Caco-2 (cell line): Measurements from ENCODE around the gene EPS15. TPM values are rescaled to one million over a fixed set of nuclear protein-coding genes. Genes with fewer than 3 reads are reported as not detected.

ENCODE experiments used
- BruUV-seq: library from RNA; stranded (reverse); fragments of 400-500 nt; replicated peaks from 2 replicates; lab custom pipeline; 2021; lab: Mats Ljungman, UMichigan
- CTCF ChIA-PET: fragments of 300-600 bp; sonication (Branson Sonifier 250); formaldehyde crosslinking; loops from one replicate; lab custom pipeline; 2022; ENCODE audit warnings: antibody characterized with exemption; lab: Charles Lee
- POLR2A ChIA-PET: fragments of 300-600 bp; sonication (Branson Sonifier 250); formaldehyde crosslinking; loops from one replicate; lab custom pipeline; 2022; ENCODE audit warnings: antibody characterized with exemption; lab: Charles Lee
- DNase-seq, 2 experiments: peaks; one replicate each; pipeline versions ENCODE4 v3.0.0 to v3.0.0-alpha.2; 2020 to 2022
- H3K27me3 ChIP-seq: replicated peaks from 2 replicates; pipeline ENCODE4 v1.6.0; 2011; ENCODE audit warnings: low read length; ENCODE audit not compliant: control insufficient read depth, insufficient read depth
- H3K36me3 ChIP-seq: 2 replicates; pipeline ENCODE4 v1.5.1; 2011; ENCODE audit warnings: low read length; ENCODE audit not compliant: control insufficient read depth, insufficient read depth
- H3K4me1 ChIP-seq: fragments of 250-450 bp; sonication (Bioruptor Pico); 2 replicates; pipeline ENCODE4 v1.5.1; 2020; ENCODE audit warnings: mild to moderate bottlenecking
- H3K4me3 ChIP-seq: 2 replicates; pipeline ENCODE4 v1.5.1; 2011; ENCODE audit warnings: low read depth, mild to moderate bottlenecking, control low read depth, low read length
- H3K9me3 ChIP-seq: fragments of 250-450 bp; sonication (Bioruptor Pico); 2 replicates; pipeline ENCODE4 v1.5.1; 2020; ENCODE audit warnings: mild to moderate bottlenecking, moderate library complexity
- H3K27ac Mint-ChIP-seq: one replicate; pipeline ENCODE4 v1.8.0; 2022; ENCODE audit warnings: mixed read lengths; ENCODE audit not compliant: unreplicated experiment
- H3K27me3 Mint-ChIP-seq: one replicate; pipeline ENCODE4 v1.8.0; 2022; ENCODE audit warnings: mixed read lengths; ENCODE audit not compliant: insufficient read depth, unreplicated experiment
- H3K36me3 Mint-ChIP-seq: one replicate; pipeline ENCODE4 v1.8.0; 2022; ENCODE audit warnings: mild to moderate bottlenecking, mixed read lengths; ENCODE audit not compliant: insufficient read depth, unreplicated experiment
- H3K4me1 Mint-ChIP-seq: one replicate; pipeline ENCODE4 v1.8.0; 2022; ENCODE audit warnings: low read depth, mixed read lengths; ENCODE audit not compliant: unreplicated experiment
- H3K4me3 Mint-ChIP-seq: one replicate; pipeline ENCODE4 v1.8.0; 2022; ENCODE audit warnings: mild to moderate bottlenecking, moderate library complexity, mixed read lengths; ENCODE audit not compliant: unreplicated experiment
- H3K9me3 Mint-ChIP-seq: one replicate; pipeline ENCODE4 v1.8.0; 2022; ENCODE audit warnings: mixed read lengths; ENCODE audit not compliant: unreplicated experiment
- intact Hi-C: fragments of 100-400 bp; cut with micrococcal nuclease; formaldehyde crosslinking; loops from one replicate; pipeline ENCODE4 v1.10.0; 2022; ENCODE audit not compliant: unreplicated experiment
- total RNA-seq: library from RNA; stranded (reverse); gene quantifications from 2 replicates; pipeline ENCODE4 v1.2.3, GENCODE V29; 2022
- TF ChIP-seq, protein P1 (sequence below), 2 experiments: fragments of 200-600 bp in 1 of 2; IDR thresholded peaks; 1 replicate in 1 of 2; 2 replicates in 1 of 2; pipeline versions ENCODE4 v1.5.1 to v1.8.0; 2011 to 2022; ENCODE audit warnings: antibody characterized with exemption in 1 of 2, control low read depth in 1 of 2, inconsistent platforms in 1 of 2, low read depth in 1 of 2, low read length in 1 of 2, mild to moderate bottlenecking in 1 of 2, moderate library complexity in 1 of 2; ENCODE audit not compliant: insufficient read depth in 1 of 2, severe bottlenecking in 1 of 2, unreplicated experiment in 1 of 2

EPS15 gene
- total RNA-seq, 1 experiment from 2014 or later, result 41.5 TPM

DNA sequence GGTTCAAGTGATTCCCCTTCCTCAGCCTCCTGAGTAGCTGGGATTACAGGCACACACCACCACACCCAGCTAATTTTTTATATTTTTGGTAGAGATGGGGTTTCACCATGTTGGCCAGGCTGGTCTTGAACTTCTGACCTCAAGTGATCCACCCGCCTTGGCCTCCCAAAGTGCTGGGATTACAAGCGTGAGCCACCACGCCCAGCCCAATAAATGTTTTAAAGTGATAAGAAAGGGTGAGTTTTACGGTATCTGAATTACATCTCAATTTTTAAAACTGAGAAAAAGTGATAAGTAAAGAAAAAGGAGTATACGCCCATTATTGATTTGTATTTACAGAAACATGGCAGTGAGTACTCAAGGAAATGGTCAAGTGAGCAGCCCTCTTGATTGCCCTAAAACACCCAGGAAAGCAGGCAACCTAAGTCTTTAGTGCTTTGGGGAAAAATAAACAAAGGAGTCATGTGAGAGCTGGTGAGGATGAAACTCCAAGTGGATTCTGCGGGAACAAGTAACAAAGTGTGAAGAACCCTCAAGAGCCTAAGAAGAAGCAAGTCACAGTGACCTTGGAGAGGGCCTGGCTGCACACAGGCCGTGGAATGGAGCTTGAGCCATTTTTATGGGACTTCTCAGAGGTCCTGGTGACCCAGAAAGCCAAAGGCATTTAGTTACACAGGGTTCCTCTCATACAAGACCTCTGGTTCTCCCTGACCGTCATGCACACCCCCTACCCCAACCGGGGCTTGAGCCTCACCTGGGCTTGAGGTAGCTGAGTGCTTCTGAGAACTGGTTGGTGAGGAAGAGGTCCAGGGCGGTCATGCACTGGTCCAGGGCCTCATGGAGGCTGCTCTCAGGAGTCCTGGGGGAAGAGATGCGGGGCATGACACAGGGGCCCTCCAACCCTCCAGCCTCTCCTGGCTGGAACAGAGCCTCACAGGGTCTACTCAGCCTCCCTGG lies 197.8 kb downstream of the EPS15 start:
- DNase-seq, result no peak
- Mint-ChIP-seq H3K4me3 (no peak overlapping the region), H3K9me3 (no peaks in the 10 kb centered on the region), H3K4me1 (peaks cover 6% of the 10 kb centered on the region), H3K27me3 (no peaks in the 10 kb centered on the region), H3K27ac (no peak overlapping the region), H3K36me3 (no peaks in the 10 kb centered on the region)
- Histone ChIP-seq H3K27me3 (no peaks in the 10 kb centered on the region), H3K4me1 (no peaks in the 10 kb centered on the region), H3K4me3 (no peak overlapping the region), H3K36me3 (no peaks in the 10 kb centered on the region), H3K9me3 (no peaks in the 10 kb centered on the region)
- TF ChIP-seq, protein P1, sequence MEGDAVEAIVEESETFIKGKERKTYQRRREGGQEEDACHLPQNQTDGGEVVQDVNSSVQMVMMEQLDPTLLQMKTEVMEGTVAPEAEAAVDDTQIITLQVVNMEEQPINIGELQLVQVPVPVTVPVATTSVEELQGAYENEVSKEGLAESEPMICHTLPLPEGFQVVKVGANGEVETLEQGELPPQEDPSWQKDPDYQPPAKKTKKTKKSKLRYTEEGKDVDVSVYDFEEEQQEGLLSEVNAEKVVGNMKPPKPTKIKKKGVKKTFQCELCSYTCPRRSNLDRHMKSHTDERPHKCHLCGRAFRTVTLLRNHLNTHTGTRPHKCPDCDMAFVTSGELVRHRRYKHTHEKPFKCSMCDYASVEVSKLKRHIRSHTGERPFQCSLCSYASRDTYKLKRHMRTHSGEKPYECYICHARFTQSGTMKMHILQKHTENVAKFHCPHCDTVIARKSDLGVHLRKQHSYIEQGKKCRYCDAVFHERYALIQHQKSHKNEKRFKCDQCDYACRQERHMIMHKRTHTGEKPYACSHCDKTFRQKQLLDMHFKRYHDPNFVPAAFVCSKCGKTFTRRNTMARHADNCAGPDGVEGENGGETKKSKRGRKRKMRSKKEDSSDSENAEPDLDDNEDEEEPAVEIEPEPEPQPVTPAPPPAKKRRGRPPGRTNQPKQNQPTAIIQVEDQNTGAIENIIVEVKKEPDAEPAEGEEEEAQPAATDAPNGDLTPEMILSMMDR (IDR thresholded peaks at IDR 0.05; ENCODE audit: insufficient read depth in 1 of 2, low read depth in 1 of 2, low read length in 1 of 2, severe bottlenecking in 1 of 2, unreplicated experiment in 1 of 2), result no peak
- CTCF ChIA-PET, result no interaction called here
- intact Hi-C loops, result no loop called here
- POLR2A ChIA-PET, result no interaction called here
- BruUV-seq, result no TSS peak

DNA sequence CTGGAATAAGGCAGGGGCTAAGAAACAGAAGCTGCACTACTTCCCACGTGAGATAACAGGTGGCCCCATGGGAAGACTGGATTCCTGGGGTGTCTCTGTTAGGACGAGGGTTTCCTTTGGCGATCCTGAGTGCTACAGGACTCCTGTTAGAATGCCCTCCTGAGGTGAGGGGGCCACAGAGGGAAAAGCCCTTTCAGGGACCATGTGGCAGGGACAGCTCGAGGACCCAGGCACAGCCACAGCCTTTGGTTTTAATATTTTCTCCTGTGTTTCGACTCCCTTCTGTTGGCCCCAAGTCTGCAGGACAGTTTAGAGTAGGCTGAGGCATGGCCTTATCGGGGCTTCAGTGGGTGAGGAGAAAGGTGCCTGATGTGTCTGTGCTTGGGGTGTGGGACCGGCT lies 201.3 kb downstream of the EPS15 start:
- no TSS peak for BruUV-seq
- intact Hi-C loops, result no loop called here
- Histone ChIP-seq H3K9me3 (no peaks in the 10 kb centered on the region), H3K4me3 (no peak overlapping the region), H3K27me3 (no peaks in the 10 kb centered on the region), H3K36me3 (no peaks in the 10 kb centered on the region), H3K4me1 (no peaks in the 10 kb centered on the region)
- Mint-ChIP-seq H3K27ac (no peak overlapping the region), H3K36me3 (no peaks in the 10 kb centered on the region), H3K4me1 (peaks cover 26% of the 10 kb centered on the region), H3K9me3 (no peaks in the 10 kb centered on the region), H3K27me3 (no peaks in the 10 kb centered on the region), H3K4me3 (no peak overlapping the region)
- CTCF ChIA-PET, result no interaction called here
- TF ChIP-seq, protein P1 (IDR thresholded peaks at IDR 0.05; ENCODE audit: insufficient read depth in 1 of 2, low read depth in 1 of 2, low read length in 1 of 2, severe bottlenecking in 1 of 2, unreplicated experiment in 1 of 2), result no peak
- POLR2A ChIA-PET, result no interaction called here
- DNase-seq, result no peak

DNA sequence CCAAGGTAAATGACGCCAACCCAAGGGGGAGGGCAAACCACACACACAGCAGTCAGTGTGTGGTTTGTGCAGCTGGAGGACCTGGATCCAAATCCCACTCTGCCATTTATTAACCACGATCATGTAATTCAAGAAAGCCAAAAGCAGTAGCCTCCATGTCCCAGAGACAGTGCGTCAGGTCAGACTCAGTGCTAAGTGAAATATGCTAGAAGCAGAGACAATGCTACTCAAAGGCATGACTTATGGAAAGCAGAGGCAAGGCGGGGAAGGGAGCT lies 202.3 kb downstream of the EPS15 start:
- BruUV-seq, result no TSS peak
- no peaks in the 10 kb centered on the region for H3K27me3 Mint-ChIP-seq
- H3K27ac Mint-ChIP-seq, result no peak overlapping the region
- CTCF ChIA-PET, result no interaction called here
- H3K36me3 Mint-ChIP-seq, result no peaks in the 10 kb centered on the region
- no peak overlapping the region for H3K4me3 ChIP-seq
- POLR2A ChIA-PET, result no interaction called here
- no peak for DNase-seq
- no peaks in the 10 kb centered on the region for H3K4me1 ChIP-seq
- no peaks in the 10 kb centered on the region for H3K9me3 ChIP-seq
- H3K27me3 ChIP-seq, result no peaks in the 10 kb centered on the region
- H3K4me3 Mint-ChIP-seq, result no peak overlapping the region
- H3K36me3 ChIP-seq, result no peaks in the 10 kb centered on the region; the same call in 1 of the 2 replicates
- intact Hi-C loops, result no loop called here
- H3K4me1 Mint-ChIP-seq, result peaks cover 20% of the 10 kb centered on the region
- no peaks in the 10 kb centered on the region for H3K9me3 Mint-ChIP-seq
- TF ChIP-seq, protein P1 (IDR thresholded peaks at IDR 0.05; ENCODE audit: insufficient read depth in 1 of 2, low read depth in 1 of 2, low read length in 1 of 2, severe bottlenecking in 1 of 2, unreplicated experiment in 1 of 2), result no peak
